AG20443 (cell line): ENCODE data around the gene BCAS1.

Experiments used
- DNase-seq: peaks from one replicate; pipeline ENCODE4 v3.0.0; 2012; ENCODE audit warnings: low spot score, mixed read lengths

Gene BCAS1

GRCh38 chr20:54076259-54076658, 5.9 kb upstream of the BCAS1 start:
- DNase-seq = no peak

GRCh38 chr20:54075322-54075721, 4.9 kb upstream of the BCAS1 start:
- no peak for DNase-seq

DNA sequence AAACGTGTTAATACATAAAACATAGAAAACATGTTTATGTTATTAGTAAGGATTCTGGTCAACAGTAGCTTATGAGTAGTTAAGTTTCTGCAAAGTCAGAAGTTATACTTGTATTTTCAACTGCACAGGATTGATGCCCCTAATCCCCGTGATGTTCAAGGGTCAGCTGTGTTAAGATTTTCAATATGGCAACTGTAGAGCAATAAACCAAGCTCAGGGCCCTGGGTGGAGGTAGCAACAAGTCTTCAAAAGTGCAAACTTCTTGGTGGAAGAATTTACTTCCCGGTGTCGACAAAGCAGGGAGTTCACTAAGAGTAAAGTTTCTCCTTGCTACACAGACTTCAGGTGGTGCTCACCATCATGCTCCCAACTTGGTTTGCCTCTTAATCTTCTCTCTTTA, 4.1 kb upstream of the BCAS1 start:
- no peak for DNase-seq

DNA sequence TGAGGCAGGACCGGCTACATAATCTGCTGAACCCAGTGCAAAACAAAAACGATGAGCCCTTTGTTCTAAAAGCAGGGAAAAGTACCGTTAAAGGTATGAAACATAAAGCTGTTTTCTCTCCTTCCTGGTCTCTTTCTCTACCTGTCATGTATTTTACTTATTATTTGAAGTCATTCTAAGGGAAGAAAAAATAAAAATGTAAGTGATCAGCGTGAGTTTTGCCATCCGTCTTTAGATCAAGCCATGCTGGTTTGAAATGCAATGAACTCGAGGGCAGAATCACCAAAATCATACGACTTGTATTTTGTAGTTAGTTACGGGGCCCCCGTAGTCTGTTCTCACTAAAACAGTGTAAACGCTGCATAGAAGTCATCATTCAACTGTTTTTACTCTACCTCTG, 2.9 kb upstream of the BCAS1 start:
- no peak for DNase-seq

GRCh38 chr20:54069501-54069971, 858 bp downstream of the BCAS1 start:
- DNase-seq = no peak

DNA sequence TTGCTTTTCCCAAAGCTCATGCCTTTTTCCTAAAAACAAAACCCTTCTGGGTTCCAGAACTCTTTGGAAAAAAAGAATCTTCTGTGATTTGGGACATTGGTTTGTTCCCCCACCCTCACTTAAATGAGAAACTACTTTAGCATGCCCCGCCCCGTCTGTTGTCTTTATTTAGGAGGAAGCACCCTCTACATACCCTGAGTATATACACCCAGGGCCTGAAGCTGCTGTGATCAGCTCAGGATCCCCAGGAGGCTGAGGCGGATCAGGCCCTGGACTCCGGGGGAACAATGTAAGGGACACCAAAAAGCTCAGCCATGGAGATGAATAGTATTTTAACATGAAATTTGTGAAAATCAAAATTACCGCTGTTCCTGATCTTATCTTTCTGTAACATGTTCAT, 1.4 kb downstream of the BCAS1 start:
- no peak for DNase-seq

DNA sequence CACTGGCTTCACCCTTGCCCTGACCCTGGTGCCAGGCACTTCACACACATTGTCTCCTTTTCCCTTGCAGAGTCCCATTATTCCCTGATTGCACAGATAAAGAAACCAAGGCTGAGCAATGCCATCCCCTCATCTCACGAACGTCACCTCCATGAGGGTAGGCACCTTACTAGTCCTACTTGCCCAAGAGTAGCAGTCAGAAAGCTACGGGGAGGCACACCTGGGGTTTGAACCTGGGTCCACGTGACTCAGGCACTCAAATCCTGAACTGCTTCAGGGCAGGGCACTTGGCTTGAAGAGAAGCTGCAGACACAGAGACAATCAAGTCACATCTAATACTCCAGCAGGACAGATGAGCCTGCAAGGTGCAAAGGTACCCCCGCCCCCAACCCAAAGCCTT, 1.9 kb downstream of the BCAS1 start:
- DNase-seq = no peak

- DNase-seq = peak; percentile 59
Observed at GRCh38 chr20:54067606-54068174, 2.7 kb downstream of the BCAS1 start.

GRCh38 chr20:54065601-54066038, 4.8 kb downstream of the BCAS1 start:
- DNase-seq = no peak

DNA sequence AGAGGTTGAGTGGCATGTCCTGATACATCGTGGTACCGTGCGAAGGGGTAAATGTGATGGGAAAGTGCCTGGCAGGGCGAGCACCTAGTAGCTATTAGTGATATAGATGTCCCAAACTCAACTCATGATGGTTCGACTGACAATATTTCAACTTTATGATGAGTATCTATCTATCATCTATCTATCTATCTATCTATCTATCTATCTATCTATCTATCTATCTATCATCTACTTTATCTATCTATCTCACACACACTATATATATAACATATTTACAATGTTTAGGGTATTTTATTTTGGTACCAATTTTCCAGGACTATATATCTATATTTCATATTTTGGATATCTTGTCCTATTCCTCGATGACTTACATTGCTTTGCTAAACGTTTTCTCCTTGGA, 5.5 kb downstream of the BCAS1 start:
- no peak for DNase-seq

DNA sequence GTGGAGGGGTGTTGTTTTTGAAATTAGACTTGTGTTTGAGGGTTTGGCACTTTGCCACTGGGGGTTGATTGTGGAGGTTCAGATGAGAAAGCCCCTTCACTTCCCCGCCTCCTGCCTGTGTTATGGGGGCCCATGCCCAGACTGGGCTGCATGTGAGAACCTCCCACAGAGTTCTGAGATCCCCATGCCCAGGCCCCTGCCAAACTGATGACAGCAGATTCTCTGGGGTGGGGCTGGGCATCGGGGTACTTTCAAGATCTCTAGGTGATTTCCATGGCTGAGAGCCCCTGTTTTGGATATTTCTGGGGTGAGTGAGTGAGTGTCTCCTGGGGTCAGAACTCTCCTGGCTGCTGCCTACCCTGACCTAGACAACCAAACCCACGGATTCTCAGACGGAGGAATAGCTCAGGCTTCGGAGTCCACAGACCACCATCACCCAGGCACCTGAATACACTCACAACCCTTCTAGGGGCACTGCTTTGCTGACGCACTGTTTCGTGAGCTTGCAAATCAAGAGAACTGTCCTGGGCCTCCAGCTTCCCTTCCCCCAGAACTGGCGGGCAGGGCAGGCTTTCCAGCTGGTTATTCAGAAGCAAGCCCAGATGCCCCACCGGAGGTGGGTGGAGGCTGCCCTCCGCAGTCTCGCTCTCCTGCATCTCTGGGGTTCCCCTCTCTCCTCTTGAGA, 6.3 kb downstream of the BCAS1 start:
- DNase-seq = no peak

GRCh38 chr20:54063580-54063979, 6.8 kb downstream of the BCAS1 start:
- no peak for DNase-seq

- DNase-seq = peak; percentile 68
Observed at GRCh38 chr20:54062812-54063280, 7.5 kb downstream of the BCAS1 start.

- DNase-seq = peak; percentile 65
Observed at GRCh38 chr20:54061101-54061881, 9.1 kb downstream of the BCAS1 start.

DNA sequence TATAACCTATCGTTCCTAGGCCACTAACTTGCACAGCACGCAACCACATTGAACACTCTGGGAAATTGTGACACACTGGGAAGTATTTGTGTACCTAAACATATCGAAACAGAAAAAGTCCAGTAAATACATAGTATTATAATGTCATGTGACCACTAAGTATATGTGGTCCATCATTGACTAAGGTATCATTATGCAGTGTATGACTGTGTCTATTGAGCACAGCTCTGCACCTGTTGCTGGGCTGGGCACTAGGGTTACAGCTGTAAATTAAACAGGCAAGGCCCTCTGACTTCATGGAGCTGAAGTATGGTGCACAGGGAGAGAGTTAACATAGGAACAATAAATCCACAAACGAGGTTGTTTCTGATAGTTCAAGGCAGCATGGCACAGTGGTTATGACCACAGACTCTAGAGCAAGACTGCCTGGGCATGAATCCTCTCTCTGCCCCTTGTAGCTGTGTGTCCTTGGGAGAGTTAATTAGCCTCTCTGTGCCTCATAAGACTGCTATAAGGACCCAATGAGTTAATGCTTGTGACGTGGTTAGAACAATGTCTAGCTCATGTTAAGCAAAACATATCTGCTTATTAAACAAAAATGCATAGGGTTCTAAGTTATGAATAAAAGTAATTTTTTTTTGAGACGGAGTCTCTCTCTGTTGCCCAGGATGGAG, 10.6 kb downstream of the BCAS1 start:
- DNase-seq = no peak

GRCh38 chr20:54058420-54059139, 11.8 kb downstream of the BCAS1 start:
- DNase-seq = no peak

DNA sequence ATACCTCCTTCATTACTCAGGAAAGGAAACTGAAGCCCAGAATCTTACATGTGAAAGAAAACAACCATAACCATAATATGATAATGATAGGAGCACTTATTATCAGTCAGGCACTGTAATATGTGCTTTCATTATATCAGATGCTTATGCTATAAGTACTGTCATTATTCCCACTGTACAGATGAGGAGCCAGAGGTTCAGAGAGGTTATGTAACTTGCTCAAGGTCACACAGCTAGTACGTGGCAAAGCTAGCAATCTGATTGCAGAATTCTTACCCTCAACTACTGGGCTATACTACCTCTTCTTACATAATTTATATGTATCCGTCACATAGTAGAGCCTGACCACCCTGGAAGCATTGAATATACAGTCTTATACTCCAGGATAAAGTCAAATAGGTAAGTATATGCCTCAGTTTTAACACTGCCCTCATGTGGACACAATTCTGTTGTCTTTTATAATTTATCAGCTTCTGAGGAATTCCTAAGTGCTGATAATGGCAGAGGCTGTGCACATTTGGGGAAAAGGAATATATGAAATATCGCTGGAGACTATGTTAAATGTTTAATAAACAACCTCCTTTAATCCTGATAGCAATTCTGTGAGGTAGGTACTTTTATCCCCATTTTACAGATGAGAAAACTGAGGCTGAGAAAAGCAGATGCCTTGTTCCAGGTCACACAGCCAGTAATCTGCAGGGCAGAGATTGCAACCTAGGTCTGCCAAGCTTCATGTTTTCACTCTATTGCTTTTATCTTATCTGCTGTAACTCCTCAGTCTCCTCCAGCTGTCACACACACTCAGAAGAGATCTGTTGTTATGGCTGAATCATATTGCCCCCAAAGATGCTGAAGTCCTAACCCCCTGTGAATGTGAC, 13.4 kb downstream of the BCAS1 start:
- no peak for DNase-seq

GRCh38 chr20:54054516-54054915, 15.9 kb downstream of the BCAS1 start:
- no peak for DNase-seq

- no peak for DNase-seq
Observed at GRCh38 chr20:54051068-54051467, 19.3 kb downstream of the BCAS1 start.

DNA sequence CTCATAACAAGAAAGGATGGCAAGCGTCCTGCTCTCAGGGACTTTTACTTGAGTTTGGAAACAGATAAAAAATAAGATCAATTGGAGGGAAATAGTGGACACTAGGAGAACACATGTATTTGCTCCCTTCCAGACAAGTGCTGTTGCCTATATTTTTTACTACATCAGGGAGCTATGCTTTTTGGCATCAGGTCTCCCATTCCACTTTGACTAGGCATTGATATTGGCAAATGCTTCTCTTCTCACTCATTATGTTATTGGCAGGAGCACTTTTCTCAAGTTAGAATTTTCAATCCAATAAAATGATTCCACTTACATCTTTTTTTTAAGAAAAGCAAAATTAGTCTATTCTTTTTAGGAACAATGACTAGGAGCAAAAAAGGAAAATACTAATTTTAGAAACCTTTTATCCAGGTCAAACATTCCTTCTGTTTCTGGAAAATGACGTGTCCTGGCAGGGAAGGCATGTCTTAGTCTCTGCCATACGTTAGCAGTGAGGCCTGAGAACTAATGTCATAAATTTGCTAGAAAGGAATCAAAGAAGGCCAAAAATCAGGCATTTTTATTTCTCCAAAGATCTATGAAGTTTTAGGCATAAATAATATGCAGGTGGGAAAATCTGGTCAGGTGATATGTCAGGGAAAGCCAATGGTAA, 21.4 kb downstream of the BCAS1 start:
- no peak for DNase-seq
